Kidney epithelial cell (primary cell): Measurements from ENCODE around the gene BBS9. TPM values are rescaled to one million over a fixed set of nuclear protein-coding genes. Genes with fewer than 3 reads are reported as not detected.

Source experiments
- DNase-seq: peaks from one replicate; pipeline ENCODE4 v3.0.0-alpha.2; 2010; ENCODE audit warnings: low read depth
- H3K27me3 ChIP-seq: 2 replicates; pipeline ENCODE4 v1.6.0; 2011; ENCODE audit warnings: low read length; ENCODE audit not compliant: control insufficient read depth, insufficient read depth
- H3K36me3 ChIP-seq: 2 replicates; pipeline ENCODE4 v1.5.1; 2011; ENCODE audit warnings: low read length; ENCODE audit not compliant: control insufficient read depth, insufficient read depth
- H3K4me3 ChIP-seq: 2 replicates; pipeline ENCODE4 v1.5.1; 2011; ENCODE audit warnings: low read depth, mild to moderate bottlenecking, control low read depth, low read length
- total RNA-seq: library from RNA; depleted of rRNA; stranded (reverse); fragments of >200 nt; gene quantifications from 2 replicates; pipeline ENCODE4 v1.2.3, GENCODE V29; 2015
- TF ChIP-seq, protein P1 (sequence below): IDR thresholded peaks from 2 replicates; pipeline ENCODE4 v1.5.1; 2011; ENCODE audit warnings: mild to moderate bottlenecking, moderate library complexity, low read length, control low read depth, inconsistent platforms; ENCODE audit not compliant: insufficient read depth, poor library complexity, severe bottlenecking

Gene BBS9
- total RNA-seq, 1 donor from 2014 or later, result 20.4 TPM

GRCh38 chr7:33449847-33450246 is 320.5 kb downstream of the BBS9 start:
- no peak for DNase-seq
- no peaks in the 10 kb centered on the region for H3K27me3 ChIP-seq
- TF ChIP-seq, protein P1, sequence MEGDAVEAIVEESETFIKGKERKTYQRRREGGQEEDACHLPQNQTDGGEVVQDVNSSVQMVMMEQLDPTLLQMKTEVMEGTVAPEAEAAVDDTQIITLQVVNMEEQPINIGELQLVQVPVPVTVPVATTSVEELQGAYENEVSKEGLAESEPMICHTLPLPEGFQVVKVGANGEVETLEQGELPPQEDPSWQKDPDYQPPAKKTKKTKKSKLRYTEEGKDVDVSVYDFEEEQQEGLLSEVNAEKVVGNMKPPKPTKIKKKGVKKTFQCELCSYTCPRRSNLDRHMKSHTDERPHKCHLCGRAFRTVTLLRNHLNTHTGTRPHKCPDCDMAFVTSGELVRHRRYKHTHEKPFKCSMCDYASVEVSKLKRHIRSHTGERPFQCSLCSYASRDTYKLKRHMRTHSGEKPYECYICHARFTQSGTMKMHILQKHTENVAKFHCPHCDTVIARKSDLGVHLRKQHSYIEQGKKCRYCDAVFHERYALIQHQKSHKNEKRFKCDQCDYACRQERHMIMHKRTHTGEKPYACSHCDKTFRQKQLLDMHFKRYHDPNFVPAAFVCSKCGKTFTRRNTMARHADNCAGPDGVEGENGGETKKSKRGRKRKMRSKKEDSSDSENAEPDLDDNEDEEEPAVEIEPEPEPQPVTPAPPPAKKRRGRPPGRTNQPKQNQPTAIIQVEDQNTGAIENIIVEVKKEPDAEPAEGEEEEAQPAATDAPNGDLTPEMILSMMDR, result no peak
- no peaks in the 10 kb centered on the region for H3K36me3 ChIP-seq
- no peak overlapping the region for H3K4me3 ChIP-seq

- Histone ChIP-seq H3K27me3 (no peaks in the 10 kb centered on the region), H3K4me3 (no peak overlapping the region), H3K36me3 (no peaks in the 10 kb centered on the region)
- no peak for DNase-seq
- TF ChIP-seq, protein P1, result no peak
Measured at GRCh38 chr7:33452805-33453502, 323.6 kb downstream of the BBS9 start.

DNA sequence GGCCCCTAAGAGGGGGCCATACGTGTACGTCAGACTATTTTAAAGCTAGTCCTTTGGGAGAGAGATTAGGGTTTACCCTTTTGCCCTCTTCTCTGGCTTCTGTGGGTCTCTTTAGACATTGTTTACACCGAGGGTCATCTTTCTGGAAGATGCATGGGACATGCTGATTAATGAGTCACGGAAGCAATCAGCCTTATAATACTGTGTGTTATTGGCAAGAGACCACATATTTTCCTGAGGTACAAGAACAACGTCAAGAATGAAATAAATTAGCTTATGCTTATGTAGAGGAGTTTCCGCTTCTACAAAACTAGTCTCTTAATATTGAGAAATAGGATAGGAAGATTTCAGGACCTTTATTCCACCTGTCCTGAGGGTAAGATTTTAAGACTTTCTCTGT is 327.7 kb downstream of the BBS9 start:
- H3K27me3 ChIP-seq, result no peaks in the 10 kb centered on the region
- no peaks in the 10 kb centered on the region for H3K36me3 ChIP-seq
- H3K4me3 ChIP-seq, result no peak overlapping the region
- no peak for DNase-seq
- TF ChIP-seq, protein P1, result no peak

DNA sequence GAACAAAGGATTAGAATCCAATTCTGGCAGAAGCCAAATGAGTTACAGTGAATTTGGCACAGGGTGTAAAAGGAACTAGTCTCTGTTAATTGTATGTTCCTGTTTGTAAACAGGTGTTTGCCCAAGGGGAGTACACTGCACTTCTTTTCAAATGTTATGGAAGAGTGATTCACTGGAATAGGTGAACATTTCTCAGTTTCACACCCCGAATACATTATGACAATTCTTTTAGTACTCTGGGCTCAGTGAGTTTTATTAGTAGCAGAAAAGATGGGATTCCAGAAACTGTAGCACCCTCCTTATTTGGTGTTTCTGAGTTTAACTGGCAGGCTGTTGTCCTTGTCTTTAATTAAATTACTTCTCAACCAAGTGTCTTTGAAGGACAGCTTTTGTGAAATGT is 329.2 kb downstream of the BBS9 start:
- no peaks in the 10 kb centered on the region for H3K27me3 ChIP-seq
- no peaks in the 10 kb centered on the region for H3K36me3 ChIP-seq
- TF ChIP-seq, protein P1, result no peak
- H3K4me3 ChIP-seq, result no peak overlapping the region
- no peak for DNase-seq

DNA sequence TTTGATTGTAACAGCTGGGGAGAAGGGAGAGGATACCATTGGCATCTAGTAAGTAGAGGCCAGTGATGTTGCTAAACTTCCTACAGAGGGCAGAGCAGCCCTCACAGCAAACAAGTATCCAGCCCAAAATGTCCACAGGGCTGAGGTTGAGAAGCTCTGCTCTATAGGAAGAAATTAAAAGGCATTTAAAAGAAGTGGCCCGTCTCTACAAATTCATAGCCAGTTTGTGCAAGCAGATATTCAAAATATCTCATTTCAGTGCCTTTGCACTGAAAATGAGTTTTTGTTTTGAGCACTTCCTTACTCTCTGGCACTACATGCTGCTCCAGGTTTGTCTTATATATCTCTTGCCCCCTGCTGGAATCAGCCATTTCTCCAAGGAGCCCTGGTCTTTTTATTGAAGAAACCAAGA is 330.0 kb downstream of the BBS9 start:
- TF ChIP-seq, protein P1, result peak; percentile 63
- Histone ChIP-seq H3K27me3 (no peaks in the 10 kb centered on the region), H3K36me3 (no peaks in the 10 kb centered on the region), H3K4me3 (no peak overlapping the region)
- DNase-seq, result peak; percentile 1

DNA sequence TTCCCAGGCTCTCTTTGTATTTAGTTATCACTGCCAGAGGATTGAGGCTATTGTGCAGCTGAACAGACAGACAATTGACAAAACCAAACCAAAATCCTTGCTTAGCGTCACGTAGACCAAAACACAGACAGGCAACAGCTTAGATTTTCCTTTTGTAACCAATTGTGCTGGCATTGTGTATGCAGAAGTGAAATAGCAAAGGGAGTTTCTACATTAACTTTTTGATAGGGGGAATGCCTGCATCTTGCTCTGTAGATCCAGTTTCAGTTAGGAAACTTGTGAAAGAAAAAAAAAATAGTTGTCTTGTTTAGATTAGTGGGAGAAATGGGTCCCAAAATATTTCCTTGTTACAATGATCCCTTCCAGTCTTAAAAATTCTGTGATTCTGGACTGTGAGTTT is 333.8 kb downstream of the BBS9 start:
- Histone ChIP-seq H3K4me3 (no peak overlapping the region), H3K27me3 (no peaks in the 10 kb centered on the region), H3K36me3 (no peaks in the 10 kb centered on the region)
- TF ChIP-seq, protein P1, result no peak
- DNase-seq, result no peak
